Liver (tissue), 9 donors: ENCODE results near the gene RAB3GAP1. TPM values are rescaled to one million over a fixed set of nuclear protein-coding genes. Genes with fewer than 3 reads are reported as not detected.

ENCODE experiments used
- DNase-seq: peaks from one replicate; pipeline ENCODE4 v3.0.0-alpha.2; 2017; ENCODE audit warnings: low spot score
- H3K27ac ChIP-seq, 2 donors: one replicate each; pipeline ENCODE4 v1.7.0; 2013; ENCODE audit warnings: inconsistent platforms in 2 of 2, low read length in 2 of 2, control low read depth in 1 of 2, low read depth in 1 of 2, mild to moderate bottlenecking in 1 of 2
- H3K27me3 ChIP-seq, 4 donors: one replicate each; pipeline versions ENCODE4 v1.6.1 to v1.7.0; 2013; ENCODE audit warnings: low read length in 3 of 4, inconsistent platforms in 1 of 4, mild to moderate bottlenecking in 1 of 4, moderate library complexity in 1 of 4; ENCODE audit not compliant: control insufficient read depth in 4 of 4, insufficient read depth in 4 of 4
- H3K36me3 ChIP-seq, 4 donors: one replicate each; pipeline versions ENCODE4 v1.6.1 to v1.7.0; 2013; ENCODE audit warnings: low read length in 3 of 4, mild to moderate bottlenecking in 3 of 4, low read depth in 1 of 4, moderate library complexity in 1 of 4; ENCODE audit not compliant: control insufficient read depth in 4 of 4, insufficient read depth in 3 of 4
- H3K4me1 ChIP-seq, 4 donors: one replicate each; pipeline versions ENCODE4 v1.6.1 to v1.7.0; 2013; ENCODE audit warnings: low read length in 3 of 4, mild to moderate bottlenecking in 3 of 4, moderate library complexity in 1 of 4; ENCODE audit not compliant: control insufficient read depth in 4 of 4, insufficient read depth in 4 of 4
- H3K4me3 ChIP-seq, 3 donors: one replicate each; pipeline versions ENCODE4 v1.6.1 to v1.7.0; 2013; ENCODE audit warnings: low read length in 3 of 3, control low read depth in 1 of 3, low read depth in 1 of 3, mild to moderate bottlenecking in 1 of 3
- H3K9ac ChIP-seq, 2 donors: one replicate each; pipeline ENCODE4 v1.7.0; 2013; ENCODE audit warnings: low read length in 2 of 2, mild to moderate bottlenecking in 2 of 2, moderate library complexity in 2 of 2, control low read depth in 1 of 2, low read depth in 1 of 2
- H3K9me3 ChIP-seq, 4 donors: one replicate each; pipeline versions ENCODE4 v1.6.1 to v1.7.0; 2013; ENCODE audit warnings: low read length in 3 of 4; ENCODE audit not compliant: control insufficient read depth in 4 of 4
- CTCF ChIP-seq: fragments of 150-350 bp; IDR thresholded peaks from 2 replicates; pipeline ENCODE4 v1.5.1; 2017; ENCODE audit warnings: improper control_type of control experiment, low read depth, low read length; ENCODE audit not compliant: missing input control
- EGR1 ChIP-seq, 2 donors: IDR thresholded peaks; 2 replicates each; pipeline ENCODE4 v1.6.1; 2016 to 2018; ENCODE audit warnings: antibody characterized with exemption in 2 of 2, low read depth in 2 of 2
- FOXA1 ChIP-seq: IDR thresholded peaks from 2 replicates; pipeline ENCODE4 v1.6.1; 2016; ENCODE audit warnings: antibody characterized with exemption
- FOXA2 ChIP-seq: IDR thresholded peaks from 2 replicates; pipeline ENCODE4 v1.6.1; 2016; ENCODE audit warnings: antibody characterized with exemption
- GABPA ChIP-seq, 2 donors: IDR thresholded peaks in 1 of 2; conservative IDR thresholded peaks in 1 of 2; 2 replicates each; pipeline ENCODE4 v1.6.1; 2016; ENCODE audit warnings: antibody characterized with exemption in 2 of 2, mild to moderate bottlenecking in 1 of 2, moderate library complexity in 1 of 2
- HNF4A ChIP-seq, 2 donors: conservative IDR thresholded peaks; 2 replicates each; pipeline ENCODE4 v1.6.1; 2016; ENCODE audit warnings: antibody characterized with exemption in 2 of 2, mild to moderate bottlenecking in 2 of 2
- HNF4G ChIP-seq: IDR thresholded peaks from 2 replicates; pipeline ENCODE4 v1.6.1; 2016; ENCODE audit warnings: antibody characterized with exemption
- JUND ChIP-seq, 2 donors: IDR thresholded peaks; 2 replicates each; pipeline ENCODE4 v1.6.1; 2016; ENCODE audit warnings: antibody characterized with exemption in 2 of 2
- NR2F2 ChIP-seq: IDR thresholded peaks from 2 replicates; pipeline ENCODE4 v1.6.1; 2016; ENCODE audit warnings: antibody characterized with exemption
- RAD21 ChIP-seq, 2 donors: IDR thresholded peaks; 2 replicates each; pipeline ENCODE4 v1.6.1; 2016; ENCODE audit warnings: antibody characterized with exemption in 2 of 2, mild to moderate bottlenecking in 2 of 2
- RXRA ChIP-seq, 2 donors: IDR thresholded peaks; 2 replicates each; pipeline ENCODE4 v1.6.1; 2017 to 2018; ENCODE audit warnings: antibody characterized with exemption in 2 of 2, mild to moderate bottlenecking in 1 of 2
- SP1 ChIP-seq: IDR thresholded peaks from 2 replicates; pipeline ENCODE4 v1.6.1; 2018; ENCODE audit warnings: antibody characterized with exemption, mild to moderate bottlenecking
- TAF1 ChIP-seq: conservative IDR thresholded peaks from 2 replicates; pipeline ENCODE4 v1.6.1; 2016; ENCODE audit warnings: antibody characterized with exemption, mild to moderate bottlenecking
- YY1 ChIP-seq: IDR thresholded peaks from 2 replicates; pipeline ENCODE4 v1.6.1; 2016; ENCODE audit warnings: antibody characterized with exemption, mild to moderate bottlenecking
- ZBTB33 ChIP-seq: IDR thresholded peaks from 2 replicates; pipeline ENCODE4 v1.6.1; 2016; ENCODE audit warnings: antibody characterized with exemption
- WGBS: extraction: QIAGEN DNeasy Blood & Tissue Kit; methylation state at CpG from one replicate; pipeline ENCODE4 v1.1.7; 2013; 5-methylcytosine and 5-hydroxymethylcytosine counted together
- polyA plus RNA-seq, 2 donors: library from polyadenylated mRNA; stranded (reverse) in 1 of 2; unstranded in 1 of 2; fragments of 200-250 nt in 1 of 2; fragments of >200 nt in 1 of 2; fragmentation: Nextera tagmentation in 1 of 2; extraction: Ambion mirVana in 1 of 2; gene quantifications; one replicate each; pipeline versions ENCODE4 v1.2.1 to v1.2.3, GENCODE V29; 2013 to 2015
- total RNA-seq, 2 donors: library from RNA; depleted of rRNA; stranded (reverse); fragments of >200 nt; gene quantifications; one replicate each; pipeline ENCODE4 v1.2.3, GENCODE V29; 2014
- TF ChIP-seq, protein P1 (sequence below): IDR thresholded peaks from 2 replicates; pipeline ENCODE4 v1.6.1; 2016; ENCODE audit warnings: antibody characterized with exemption
- TF ChIP-seq, protein P2 (sequence below): IDR thresholded peaks from 2 replicates; pipeline ENCODE4 v1.6.1; 2016; ENCODE audit warnings: antibody characterized with exemption
- donor health status: healthy.
- donor health status: healthy.
- donor health status: healthy.
- donor health status: healthy.
- donor health status: healthy.

RAB3GAP1 gene
- total and polyA plus RNA-seq, 4 donors: 8.8 to 30.0 (median 15.1) TPM

DNA sequence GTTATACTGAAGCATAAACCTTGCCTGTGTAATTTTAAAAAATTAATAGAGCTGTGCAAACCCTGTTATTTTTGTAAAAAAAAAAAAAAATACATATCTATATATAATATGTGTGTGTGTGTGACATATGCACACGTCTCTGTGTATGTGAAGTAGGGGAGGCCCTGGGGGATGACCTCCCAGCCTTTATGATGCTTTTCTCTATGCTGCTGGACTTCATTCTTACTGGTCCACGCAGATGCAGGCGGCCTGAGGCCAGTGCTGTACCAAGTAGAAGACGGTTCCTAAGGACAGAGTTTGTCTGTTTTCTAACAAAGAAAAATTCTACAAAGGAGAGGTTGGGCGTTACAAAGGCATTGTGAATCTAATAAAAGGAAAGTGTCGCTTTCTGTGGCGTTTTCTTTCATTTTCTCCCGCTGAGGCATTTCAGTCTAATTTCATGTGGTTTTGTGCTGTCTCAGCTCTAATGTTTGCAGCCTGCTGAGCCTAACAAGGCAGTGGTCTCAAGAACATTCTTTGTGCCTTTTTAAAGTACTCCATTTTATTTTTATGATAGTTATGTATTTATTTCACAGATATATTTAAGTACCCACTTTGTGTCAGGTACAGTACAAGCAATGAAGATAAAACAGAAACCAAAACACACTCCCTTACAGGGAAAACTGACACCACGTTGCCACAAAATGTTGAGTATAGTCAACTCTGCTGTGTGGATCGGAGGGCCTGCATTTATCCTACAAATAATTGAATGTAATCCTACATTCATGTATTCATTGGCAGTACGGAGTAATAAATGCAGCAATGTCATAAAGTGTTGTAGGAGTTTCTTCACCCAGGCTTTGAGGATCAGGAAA is 118.0 kb downstream of the RAB3GAP1 start:
- WGBS: 93% methylated on average over 11 of the region's 11 CpGs
- Histone ChIP-seq H3K9me3 (no peaks in the 10 kb centered on the region), H3K27ac (no peak overlapping the region), H3K36me3 (peaks cover 6 to 53% (median 33%) of the 10 kb centered on the region in 4 donors), H3K27me3 (no peaks in the 10 kb centered on the region), H3K4me3 (no peak overlapping the region), H3K9ac (no peak overlapping the region), H3K4me1 (no peaks in the 10 kb centered on the region)
- no peak for DNase-seq
- TF ChIP-seq ZBTB33 (no peak), EGR1 (IDR thresholded peaks at IDR 0.05; ENCODE audit: low read depth in 2 of 2) (no peak), GABPA (IDR thresholded peaks at IDR 0.05 in 1 of 2, conservative IDR thresholded peaks at IDR 0.05 in 1 of 2) (no peak), RAD21 (IDR thresholded peaks at IDR 0.05) (no peak), TAF1 (no peak), SP1 (no peak), CTCF (no peak), HNF4G (no peak)

DNA sequence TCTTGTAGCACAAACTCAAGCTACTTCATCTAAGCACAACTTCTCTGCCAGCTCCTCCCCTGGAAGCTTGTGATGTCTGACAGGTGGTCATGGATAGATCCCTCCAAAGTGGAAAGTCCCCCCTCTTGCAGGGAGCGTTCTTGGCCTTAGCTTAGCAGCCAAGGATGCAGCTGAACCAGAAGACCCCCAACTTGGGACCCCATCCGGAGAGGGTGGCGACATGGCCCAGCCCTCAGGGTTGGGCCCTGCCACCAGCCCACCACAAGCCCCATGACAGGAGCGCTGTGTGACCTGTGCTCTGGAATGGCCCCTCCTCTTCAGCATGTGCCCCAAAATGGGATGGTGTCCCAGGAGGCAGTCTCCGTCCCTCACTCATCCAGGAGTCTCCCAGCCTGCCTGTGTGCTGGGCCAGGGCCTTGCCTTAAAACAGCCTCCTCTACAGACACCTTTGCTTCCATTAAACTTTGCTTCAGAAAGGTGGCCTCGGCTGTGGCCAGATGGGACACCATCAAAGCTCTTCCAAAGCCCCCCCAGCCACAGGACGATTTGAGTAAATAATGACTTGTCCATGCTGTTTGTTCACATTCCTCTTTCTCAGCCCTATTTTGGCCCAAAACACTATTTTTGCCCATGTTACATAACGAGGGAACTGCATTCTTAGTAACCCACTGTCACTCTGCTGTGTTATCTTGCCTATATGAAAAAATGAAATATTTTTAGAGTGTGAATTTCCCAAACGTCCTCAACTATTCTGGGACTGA is 122.1 kb downstream of the RAB3GAP1 start:
- no peak for DNase-seq
- H3K4me3 ChIP-seq: no peak overlapping the region
- no peak overlapping the region for H3K9ac ChIP-seq
- TF ChIP-seq, protein P1, sequence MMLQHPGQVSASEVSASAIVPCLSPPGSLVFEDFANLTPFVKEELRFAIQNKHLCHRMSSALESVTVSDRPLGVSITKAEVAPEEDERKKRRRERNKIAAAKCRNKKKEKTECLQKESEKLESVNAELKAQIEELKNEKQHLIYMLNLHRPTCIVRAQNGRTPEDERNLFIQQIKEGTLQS: no peak
- TF ChIP-seq FOXA1 (no peak), EGR1 (IDR thresholded peaks at IDR 0.05; ENCODE audit: low read depth in 2 of 2) (no peak), RAD21 (IDR thresholded peaks at IDR 0.05) (no peak), NR2F2 (no peak), FOXA2 (no peak), YY1 (no peak), HNF4A (conservative IDR thresholded peaks at IDR 0.05) (no peak), JUND (IDR thresholded peaks at IDR 0.05) (no peak), GABPA (IDR thresholded peaks at IDR 0.05 in 1 of 2, conservative IDR thresholded peaks at IDR 0.05 in 1 of 2) (no peak), HNF4G (no peak), RXRA (IDR thresholded peaks at IDR 0.05) (no peak), SP1 (no peak), CTCF (no peak), ZBTB33 (no peak)
- TF ChIP-seq, protein P2, sequence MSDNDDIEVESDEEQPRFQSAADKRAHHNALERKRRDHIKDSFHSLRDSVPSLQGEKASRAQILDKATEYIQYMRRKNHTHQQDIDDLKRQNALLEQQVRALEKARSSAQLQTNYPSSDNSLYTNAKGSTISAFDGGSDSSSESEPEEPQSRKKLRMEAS: no peak
- H3K27me3 ChIP-seq: no peaks in the 10 kb centered on the region
- H3K9me3 ChIP-seq: peaks cover 0 to 2% (median 0%) of the 10 kb centered on the region in 4 donors
- peaks cover 5 to 35% (median 14%) of the 10 kb centered on the region in 4 donors for H3K36me3 ChIP-seq
- H3K4me1 ChIP-seq: no peaks in the 10 kb centered on the region
- H3K27ac ChIP-seq: no peak overlapping the region
- 86% methylated on average over 9 of the region's 9 CpGs for WGBS
